GM12801 (cell line): Measurements from ENCODE around the gene LAMP2.

Source experiments
- TF ChIP-seq, protein P1 (sequence below): IDR thresholded peaks from one replicate; pipeline ENCODE4 v1.5.1; 2011; ENCODE audit warnings: control low read depth; ENCODE audit not compliant: insufficient read length; ENCODE audit errors: extremely low read depth

LAMP2 gene

DNA sequence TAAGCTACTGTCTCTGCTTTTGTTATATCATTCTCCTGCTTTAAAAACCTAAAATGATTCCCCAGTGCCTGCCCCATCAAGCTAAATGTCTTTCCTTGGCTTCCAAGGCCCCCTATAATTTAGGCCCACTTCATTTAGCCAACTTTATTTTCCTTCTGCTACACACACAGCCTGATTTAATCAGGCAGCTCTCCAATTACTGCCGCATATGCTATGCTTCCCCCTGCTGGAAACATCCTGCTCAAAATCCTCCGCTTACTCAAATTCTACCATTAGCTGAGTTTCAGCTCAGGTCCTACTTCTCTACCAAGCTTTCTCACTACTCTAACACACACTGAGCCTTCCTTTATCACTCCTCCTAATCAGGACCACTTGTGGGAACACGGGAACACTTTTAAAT lies 17.0 kb downstream of the LAMP2 start:
- TF ChIP-seq, protein P1, sequence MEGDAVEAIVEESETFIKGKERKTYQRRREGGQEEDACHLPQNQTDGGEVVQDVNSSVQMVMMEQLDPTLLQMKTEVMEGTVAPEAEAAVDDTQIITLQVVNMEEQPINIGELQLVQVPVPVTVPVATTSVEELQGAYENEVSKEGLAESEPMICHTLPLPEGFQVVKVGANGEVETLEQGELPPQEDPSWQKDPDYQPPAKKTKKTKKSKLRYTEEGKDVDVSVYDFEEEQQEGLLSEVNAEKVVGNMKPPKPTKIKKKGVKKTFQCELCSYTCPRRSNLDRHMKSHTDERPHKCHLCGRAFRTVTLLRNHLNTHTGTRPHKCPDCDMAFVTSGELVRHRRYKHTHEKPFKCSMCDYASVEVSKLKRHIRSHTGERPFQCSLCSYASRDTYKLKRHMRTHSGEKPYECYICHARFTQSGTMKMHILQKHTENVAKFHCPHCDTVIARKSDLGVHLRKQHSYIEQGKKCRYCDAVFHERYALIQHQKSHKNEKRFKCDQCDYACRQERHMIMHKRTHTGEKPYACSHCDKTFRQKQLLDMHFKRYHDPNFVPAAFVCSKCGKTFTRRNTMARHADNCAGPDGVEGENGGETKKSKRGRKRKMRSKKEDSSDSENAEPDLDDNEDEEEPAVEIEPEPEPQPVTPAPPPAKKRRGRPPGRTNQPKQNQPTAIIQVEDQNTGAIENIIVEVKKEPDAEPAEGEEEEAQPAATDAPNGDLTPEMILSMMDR: no peak

DNA sequence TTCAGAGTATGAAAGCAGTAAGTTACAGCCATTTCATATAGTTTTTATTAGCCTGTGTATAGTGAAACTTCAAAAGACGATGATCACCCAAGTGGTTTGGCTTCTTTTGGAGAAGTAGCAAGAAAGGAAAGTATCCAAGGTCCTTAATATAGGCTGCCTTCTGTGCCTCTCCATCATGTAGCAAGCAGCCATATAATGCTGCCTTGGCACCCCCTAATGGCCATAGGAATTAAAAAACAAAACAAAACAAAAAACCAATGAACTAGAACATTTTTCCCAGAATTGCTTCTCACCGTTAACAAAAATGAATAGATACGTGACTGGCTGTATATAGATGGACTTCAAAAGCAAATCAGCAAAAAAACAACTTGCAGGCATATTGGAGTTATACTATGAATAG lies 18.9 kb downstream of the LAMP2 start:
- TF ChIP-seq, protein P1: no peak

DNA sequence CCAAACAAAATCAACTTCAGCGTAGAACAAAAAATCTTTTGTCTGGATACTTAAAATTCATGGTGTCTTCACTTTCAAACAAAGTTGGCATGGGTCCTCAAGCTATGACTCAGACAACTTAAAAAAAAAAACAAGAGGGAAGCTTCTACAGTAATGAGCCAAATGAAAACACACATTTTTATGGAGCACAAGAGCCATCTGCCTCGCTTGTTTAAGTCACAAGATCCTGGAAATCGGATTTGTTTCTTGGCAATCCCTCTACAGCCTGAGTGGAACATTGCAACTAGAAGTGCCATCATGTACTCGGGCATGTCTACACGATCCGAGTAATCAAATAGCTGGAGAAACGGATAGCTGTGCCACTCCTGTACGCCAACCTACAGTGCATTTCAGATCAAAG lies 22.6 kb downstream of the LAMP2 start:
- TF ChIP-seq, protein P1: no peak

DNA sequence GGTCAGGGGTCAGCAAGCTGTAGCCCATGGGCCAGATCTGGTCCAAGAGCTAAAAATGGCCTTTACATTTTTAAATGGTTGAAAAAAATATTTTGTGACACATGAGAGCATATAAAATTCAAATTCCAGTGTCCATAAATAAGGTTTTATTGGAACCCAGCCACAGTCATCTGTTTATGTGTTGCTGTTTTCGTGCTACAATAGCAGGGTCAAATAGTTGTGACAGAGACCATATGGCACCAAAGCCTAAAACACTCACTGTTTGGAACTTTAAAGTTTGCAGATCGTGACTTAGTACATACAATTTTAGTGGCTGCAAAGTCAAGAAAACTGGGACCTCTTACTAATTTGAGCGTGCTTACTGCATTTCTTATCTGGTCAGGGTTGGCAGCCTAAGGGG lies 29.2 kb downstream of the LAMP2 start:
- TF ChIP-seq, protein P1: no peak

DNA sequence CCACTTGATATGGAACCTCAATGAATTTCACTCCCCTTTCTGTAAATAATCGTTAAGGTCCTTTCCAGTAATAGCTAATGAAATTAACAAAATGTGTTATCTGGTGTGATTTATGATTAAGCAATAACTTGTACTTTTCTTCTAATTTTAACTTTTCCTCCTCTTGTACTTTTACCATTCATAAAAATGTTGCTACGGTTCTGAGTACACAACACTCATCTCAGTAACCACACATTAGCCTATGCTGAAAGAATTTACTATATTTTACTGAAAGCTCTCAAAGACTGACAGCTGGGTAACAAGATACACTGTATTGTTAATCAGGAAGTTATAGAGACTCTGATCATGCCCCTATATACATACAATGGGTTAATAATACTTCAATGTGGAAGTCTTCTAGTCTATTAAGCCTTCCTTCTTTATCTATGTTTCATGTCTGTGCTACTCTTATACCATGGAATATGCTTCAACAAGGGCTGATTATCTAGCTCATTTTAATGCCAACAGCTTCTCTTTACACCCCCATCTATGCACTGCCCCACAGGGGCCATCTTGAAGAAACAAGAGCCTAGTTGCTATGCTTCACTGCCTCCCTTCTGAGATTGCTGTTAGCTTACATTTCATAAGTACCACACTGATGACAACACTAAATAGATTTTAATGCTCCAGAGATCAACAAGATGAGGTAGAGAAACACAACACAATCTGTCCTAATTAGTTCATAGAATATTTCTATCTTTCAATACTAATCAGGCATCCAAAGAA lies 39.1 kb downstream of the LAMP2 start:
- TF ChIP-seq, protein P1: no peak

DNA sequence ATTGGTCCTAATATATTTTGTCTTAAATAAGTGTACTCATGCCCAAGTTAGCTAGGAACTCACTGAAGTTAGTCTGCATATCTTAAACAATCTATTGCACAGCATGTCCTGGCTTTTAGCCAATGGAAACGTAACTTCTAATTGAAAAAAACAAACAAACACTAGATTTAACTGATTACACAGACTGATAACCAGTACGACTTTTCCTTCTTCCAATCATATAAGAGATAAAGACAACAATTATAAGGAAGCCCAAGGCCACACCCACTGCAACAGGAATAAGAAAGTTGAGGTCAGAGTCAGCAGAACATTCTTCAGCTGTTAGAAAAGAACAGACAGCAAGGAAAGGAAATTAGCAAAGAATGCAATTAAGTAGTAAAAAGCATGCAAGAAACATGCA lies 40.8 kb downstream of the LAMP2 start:
- TF ChIP-seq, protein P1: no peak

DNA sequence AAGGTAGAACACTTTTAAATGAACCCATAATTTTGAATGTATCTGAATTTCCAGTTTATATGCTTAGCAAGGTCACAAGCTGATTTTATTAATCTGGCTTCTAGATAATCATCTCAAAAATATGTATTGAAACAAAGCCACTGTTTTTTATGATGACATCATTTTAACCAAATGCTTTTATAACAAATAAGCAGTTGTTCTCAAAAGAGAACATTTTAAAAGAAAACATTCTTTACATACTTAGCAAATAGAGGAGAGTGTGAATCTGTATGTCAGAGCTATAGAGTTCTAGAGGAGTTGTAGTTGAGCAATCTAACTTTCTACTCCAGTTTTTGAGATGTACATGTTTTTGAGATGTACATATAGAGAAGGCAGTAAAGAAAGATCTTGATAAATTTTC lies 42.5 kb downstream of the LAMP2 start:
- TF ChIP-seq, protein P1: no peak
